Endometrial microvascular endothelial cells (primary cell): ENCODE measurements around the gene SAP25. TPM values are rescaled to one million over a fixed set of nuclear protein-coding genes. Genes with fewer than 3 reads are reported as not detected.
"Not testable (repeated sequence)": the region's sequence is repeated elsewhere in the genome, so short reads cannot be mapped to it uniquely, and the experiment has no call there.

ENCODE experiments used
- in situ Hi-C: cut with HindIII; loops from 2 replicates; pipeline ENCODE4 v1.10.0; 2017; ENCODE audit warnings: low sequenced_read_pairs, low pct_unique_long_range_greater_than_20kb; ENCODE audit errors: inconsistent ontology term
- total RNA-seq: library from RNA; depleted of rRNA; stranded (reverse); fragments of >200 nt; gene quantifications from one replicate; pipeline ENCODE4 v1.2.3, GENCODE V29; 2015; ENCODE audit errors: inconsistent ontology term

SAP25 gene
- total RNA-seq, 1 donor from 2014 or later, result 0.19 TPM

GRCh38 chr7:100566018-100566531 lies 7.6 kb downstream of the SAP25 start:
- in situ Hi-C loops, result no loop called here

- in situ Hi-C loops, result no loop called here
Observed at GRCh38 chr7:100565133-100565571, 8.5 kb downstream of the SAP25 start.

- in situ Hi-C loops, result not testable (repeated sequence)
Observed at GRCh38 chr7:100564405-100564804, 9.3 kb downstream of the SAP25 start.

GRCh38 chr7:100563809-100564400 lies 9.8 kb downstream of the SAP25 start:
- in situ Hi-C loops, result no loop called here

GRCh38 chr7:100563100-100563564 lies 10.6 kb downstream of the SAP25 start:
- in situ Hi-C loops, result no loop called here

- in situ Hi-C loops, result no loop called here
Observed at GRCh38 chr7:100562195-100563099, 11.3 kb downstream of the SAP25 start.

GRCh38 chr7:100561491-100562194 lies 12.1 kb downstream of the SAP25 start:
- in situ Hi-C loops, result no loop called here

GRCh38 chr7:100559127-100559526 lies 14.6 kb downstream of the SAP25 start:
- in situ Hi-C loops, result no loop called here

GRCh38 chr7:100556541-100556940 lies 17.2 kb downstream of the SAP25 start:
- in situ Hi-C loops, result no loop called here

GRCh38 chr7:100555701-100556100 lies 18.0 kb downstream of the SAP25 start:
- in situ Hi-C loops, result no loop called here

- in situ Hi-C loops, result no loop called here
Observed at GRCh38 chr7:100553032-100553431, 20.7 kb downstream of the SAP25 start.

- in situ Hi-C loops, result no loop called here
Observed at GRCh38 chr7:100552532-100552931, 21.2 kb downstream of the SAP25 start.

- in situ Hi-C loops, result not testable (repeated sequence)
Observed at GRCh38 chr7:100548446-100548845, 25.3 kb downstream of the SAP25 start.

- in situ Hi-C loops, result no loop called here
Observed at GRCh38 chr7:100547872-100548271, 25.8 kb downstream of the SAP25 start.

GRCh38 chr7:100546926-100547800 lies 26.5 kb downstream of the SAP25 start:
- in situ Hi-C loops, result no loop called here

- in situ Hi-C loops, result no loop called here
Observed at GRCh38 chr7:100546129-100546925, 27.4 kb downstream of the SAP25 start.

GRCh38 chr7:100545360-100546128 lies 28.2 kb downstream of the SAP25 start:
- in situ Hi-C loops, result no loop called here
